Measurements from ENCODE around the gene KRTAP10-11. TPM values are rescaled to one million over a fixed set of nuclear protein-coding genes. Genes with fewer than 3 reads are reported as not detected.

KRTAP10-11 gene
- total RNA-seq, 1 donor from 2014 or later: not detected

- FAIRE-seq (no peak), DNase-seq (ENCODE audit: low read depth) (peak; percentile 0)
Measured at GRCh38 chr21:44666401-44667320, 20.4 kb downstream of the KRTAP10-11 start, which contains the start of gene KRTAP12-2. Gene KRTAP12-2 (minus strand): TSS chr21:44666927. CDS start chr21:44666886, 41 bp downstream.

DNA sequence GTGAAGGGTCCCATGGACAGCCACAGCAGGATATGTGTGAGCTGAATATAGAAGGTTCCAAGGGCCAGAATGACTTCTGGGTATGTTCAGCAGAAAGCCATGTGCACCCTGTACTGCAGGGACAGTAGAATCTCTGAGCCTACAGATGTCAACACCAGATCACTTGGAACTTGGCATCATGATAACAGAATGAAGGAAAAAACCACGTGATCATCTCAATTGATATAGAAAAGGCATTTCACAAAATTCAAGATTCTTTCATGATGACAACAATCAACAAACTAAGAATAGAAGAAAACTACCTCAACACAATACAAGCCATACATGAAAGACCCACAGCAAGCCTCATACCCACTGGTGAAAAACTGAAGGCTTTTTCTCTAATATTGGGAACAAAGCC lies 21.4 kb downstream of the KRTAP10-11 start:
- H3K27me3 ChIP-seq (ENCODE audit: control insufficient read depth, insufficient read depth, low read length): no peaks in the 10 kb centered on the region
- H3K36me3 ChIP-seq (ENCODE audit: control insufficient read depth, insufficient read depth, low read length): no peaks in the 10 kb centered on the region
- FAIRE-seq (no peak), DNase-seq (ENCODE audit: low read depth) (no peak)
- no peak overlapping the region for H3K4me3 ChIP-seq (ENCODE audit: low read depth, low read length)
- no peak for TF ChIP-seq CTCF (IDR thresholded peaks at IDR 0.05; ENCODE audit: insufficient read depth, low read length, severe bottlenecking)

More at GRCh38 chr21:44666401-44667320, 20.4 kb downstream of the KRTAP10-11 start, which contains the start of gene KRTAP12-2:
- H3K27me3 ChIP-seq (ENCODE audit: control insufficient read depth, insufficient read depth, low read length): no peaks in the 10 kb centered on the region
- H3K36me3 ChIP-seq (ENCODE audit: control insufficient read depth, insufficient read depth, low read length): no peaks in the 10 kb centered on the region
- no peak within 1 kb of the TSS for H3K4me3 ChIP-seq (ENCODE audit: low read depth, low read length)
- TF ChIP-seq CTCF (IDR thresholded peaks at IDR 0.05; ENCODE audit: insufficient read depth, low read length, severe bottlenecking): no peak

- Histone ChIP-seq H3K27me3 (ENCODE audit: control insufficient read depth, insufficient read depth, low read length) (no peaks in the 10 kb centered on the region), H3K4me3 (ENCODE audit: low read depth, low read length) (no peak overlapping the region), H3K36me3 (ENCODE audit: control insufficient read depth, insufficient read depth, low read length) (no peaks in the 10 kb centered on the region)
- no peak for TF ChIP-seq CTCF (IDR thresholded peaks at IDR 0.05; ENCODE audit: insufficient read depth, low read length, severe bottlenecking)
- DNase-seq (ENCODE audit: low read depth) (no peak), FAIRE-seq (no peak)
Measured at GRCh38 chr21:44670642-44671432, 24.6 kb downstream of the KRTAP10-11 start.

- Histone ChIP-seq H3K27me3 (ENCODE audit: control insufficient read depth, insufficient read depth, low read length) (no peaks in the 10 kb centered on the region), H3K36me3 (ENCODE audit: control insufficient read depth, insufficient read depth, low read length) (no peaks in the 10 kb centered on the region), H3K4me3 (ENCODE audit: low read depth, low read length) (no peak overlapping the region)
- TF ChIP-seq CTCF (IDR thresholded peaks at IDR 0.05; ENCODE audit: insufficient read depth, low read length, severe bottlenecking): no peak
- DNase-seq (ENCODE audit: low read depth): no peak
- FAIRE-seq: no peak
Measured at GRCh38 chr21:44671911-44672310, 25.7 kb downstream of the KRTAP10-11 start.

DNA sequence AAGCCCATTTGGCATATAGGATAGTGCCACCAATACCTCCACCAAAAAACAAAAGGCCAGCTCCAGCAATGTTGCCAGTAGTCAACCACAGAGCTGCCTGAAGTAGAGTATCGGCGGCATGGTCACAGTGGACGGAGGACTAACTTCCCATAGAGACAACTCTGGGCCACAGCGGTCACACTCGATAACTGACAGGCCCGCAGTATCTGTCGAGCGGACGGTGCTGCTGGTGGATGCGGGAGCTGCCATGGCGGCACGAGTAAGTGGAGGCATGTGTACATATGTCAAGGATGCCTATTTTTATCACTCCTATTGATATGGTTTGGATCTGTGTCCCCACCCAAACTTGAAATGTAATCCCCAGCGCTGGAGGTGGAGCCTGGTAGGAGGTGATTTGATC lies 31.7 kb downstream of the KRTAP10-11 start:
- peak; percentile 18 for FAIRE-seq

More for the DNA sequence above, 31.7 kb downstream of the KRTAP10-11 start:
- Histone ChIP-seq H3K4me3 (ENCODE audit: low read depth, low read length) (no peak overlapping the region), H3K27me3 (ENCODE audit: control insufficient read depth, insufficient read depth, low read length) (no peaks in the 10 kb centered on the region), H3K36me3 (ENCODE audit: control insufficient read depth, insufficient read depth, low read length) (no peaks in the 10 kb centered on the region)
- no peak for DNase-seq (ENCODE audit: low read depth)
- no peak for TF ChIP-seq CTCF (IDR thresholded peaks at IDR 0.05; ENCODE audit: insufficient read depth, low read length, severe bottlenecking)
